ENCODE measurements around the gene DCAF11.

DCAF11 gene

DNA sequence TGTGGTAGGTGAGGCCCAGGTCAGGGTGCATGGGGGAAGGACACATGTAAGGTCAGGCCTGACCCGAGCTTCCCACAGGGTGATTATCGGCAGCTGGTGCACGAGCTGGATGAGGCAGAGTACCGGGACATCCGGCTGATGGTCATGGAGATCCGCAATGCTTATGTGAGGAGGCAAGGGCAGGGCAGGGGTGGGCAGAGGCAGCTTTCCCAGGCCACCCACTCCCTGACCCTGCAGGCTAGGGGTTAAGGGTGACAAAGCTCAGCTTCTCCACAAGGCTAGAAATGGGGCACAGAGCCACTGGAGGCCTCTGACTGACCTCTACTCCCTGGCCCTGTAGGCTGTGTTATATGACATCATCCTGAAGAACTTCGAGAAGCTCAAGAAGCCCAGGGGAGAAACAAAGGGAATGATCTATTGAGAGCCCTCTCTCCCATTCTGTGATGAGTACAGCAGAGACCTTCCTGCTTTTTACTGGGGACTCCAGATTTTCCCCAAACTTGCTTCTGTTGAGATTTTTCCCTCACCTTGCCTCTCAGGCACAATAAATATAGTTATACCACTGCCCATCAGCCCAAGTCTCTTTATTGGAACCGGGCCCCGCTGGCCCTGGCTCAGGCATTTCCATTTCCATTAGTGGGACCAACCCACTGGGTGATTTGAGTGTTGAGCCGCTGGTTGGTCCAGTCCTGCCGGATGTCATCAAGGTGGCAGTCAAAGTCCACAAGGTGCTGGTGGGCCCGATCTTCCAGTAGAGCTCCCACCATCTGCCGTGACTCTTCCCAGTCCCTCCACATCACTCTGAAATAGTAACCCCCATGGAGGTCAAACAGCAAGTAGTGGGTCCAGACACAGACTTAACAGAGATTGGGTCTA is 24.1 kb downstream of the DCAF11 start:
- H3K4me3 ChIP-seq (replicated peaks in 1 of 2; ENCODE audit: low read depth in 2 of 2, low read length in 2 of 2), result no peak overlapping the region
- no peak for DNase-seq (ENCODE audit: low read depth in 2 of 2)
- TF ChIP-seq, protein P1, sequence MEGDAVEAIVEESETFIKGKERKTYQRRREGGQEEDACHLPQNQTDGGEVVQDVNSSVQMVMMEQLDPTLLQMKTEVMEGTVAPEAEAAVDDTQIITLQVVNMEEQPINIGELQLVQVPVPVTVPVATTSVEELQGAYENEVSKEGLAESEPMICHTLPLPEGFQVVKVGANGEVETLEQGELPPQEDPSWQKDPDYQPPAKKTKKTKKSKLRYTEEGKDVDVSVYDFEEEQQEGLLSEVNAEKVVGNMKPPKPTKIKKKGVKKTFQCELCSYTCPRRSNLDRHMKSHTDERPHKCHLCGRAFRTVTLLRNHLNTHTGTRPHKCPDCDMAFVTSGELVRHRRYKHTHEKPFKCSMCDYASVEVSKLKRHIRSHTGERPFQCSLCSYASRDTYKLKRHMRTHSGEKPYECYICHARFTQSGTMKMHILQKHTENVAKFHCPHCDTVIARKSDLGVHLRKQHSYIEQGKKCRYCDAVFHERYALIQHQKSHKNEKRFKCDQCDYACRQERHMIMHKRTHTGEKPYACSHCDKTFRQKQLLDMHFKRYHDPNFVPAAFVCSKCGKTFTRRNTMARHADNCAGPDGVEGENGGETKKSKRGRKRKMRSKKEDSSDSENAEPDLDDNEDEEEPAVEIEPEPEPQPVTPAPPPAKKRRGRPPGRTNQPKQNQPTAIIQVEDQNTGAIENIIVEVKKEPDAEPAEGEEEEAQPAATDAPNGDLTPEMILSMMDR (IDR thresholded peaks at IDR 0.05; ENCODE audit: low read depth, low read length), result no peak

DNA sequence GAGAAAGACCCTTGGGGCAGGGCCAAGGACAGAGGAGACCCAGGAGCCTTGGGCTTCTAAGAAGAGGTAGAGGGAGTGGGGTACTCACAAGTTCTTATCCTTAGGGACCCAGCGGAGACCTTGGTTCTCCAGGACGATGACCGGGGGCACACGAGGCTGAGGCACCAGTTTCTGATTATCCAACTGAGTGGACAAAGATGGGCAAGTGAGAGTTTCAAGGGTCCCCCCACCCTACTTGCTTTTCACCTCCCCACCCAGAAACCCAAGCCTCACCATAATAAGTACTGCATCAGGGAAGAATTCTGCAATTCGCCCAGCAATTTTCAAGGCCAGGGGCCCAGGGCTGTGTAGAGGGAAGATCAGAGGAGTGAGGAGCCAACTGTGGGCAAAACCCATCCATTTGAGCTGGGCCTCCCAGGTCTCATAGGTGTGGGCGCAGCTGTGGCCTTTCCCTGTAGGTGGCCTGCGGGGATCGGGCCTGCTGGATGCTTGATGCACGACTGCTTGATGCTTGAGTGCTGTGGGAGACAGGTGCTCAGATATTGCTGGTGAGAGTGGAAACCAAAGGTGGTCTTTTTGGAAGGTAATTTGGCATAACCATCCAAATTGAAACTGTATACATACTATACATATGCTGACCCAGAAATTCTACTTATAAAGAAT is 24.8 kb downstream of the DCAF11 start:
- TF ChIP-seq, protein P1 (IDR thresholded peaks at IDR 0.05; ENCODE audit: low read depth, low read length), result no peak
- H3K4me3 ChIP-seq (replicated peaks in 1 of 2; ENCODE audit: low read depth in 2 of 2, low read length in 2 of 2), result peak overlapping the region in 1 of 2 donors; percentile 94
- DNase-seq (ENCODE audit: low read depth in 2 of 2), result no peak

DNA sequence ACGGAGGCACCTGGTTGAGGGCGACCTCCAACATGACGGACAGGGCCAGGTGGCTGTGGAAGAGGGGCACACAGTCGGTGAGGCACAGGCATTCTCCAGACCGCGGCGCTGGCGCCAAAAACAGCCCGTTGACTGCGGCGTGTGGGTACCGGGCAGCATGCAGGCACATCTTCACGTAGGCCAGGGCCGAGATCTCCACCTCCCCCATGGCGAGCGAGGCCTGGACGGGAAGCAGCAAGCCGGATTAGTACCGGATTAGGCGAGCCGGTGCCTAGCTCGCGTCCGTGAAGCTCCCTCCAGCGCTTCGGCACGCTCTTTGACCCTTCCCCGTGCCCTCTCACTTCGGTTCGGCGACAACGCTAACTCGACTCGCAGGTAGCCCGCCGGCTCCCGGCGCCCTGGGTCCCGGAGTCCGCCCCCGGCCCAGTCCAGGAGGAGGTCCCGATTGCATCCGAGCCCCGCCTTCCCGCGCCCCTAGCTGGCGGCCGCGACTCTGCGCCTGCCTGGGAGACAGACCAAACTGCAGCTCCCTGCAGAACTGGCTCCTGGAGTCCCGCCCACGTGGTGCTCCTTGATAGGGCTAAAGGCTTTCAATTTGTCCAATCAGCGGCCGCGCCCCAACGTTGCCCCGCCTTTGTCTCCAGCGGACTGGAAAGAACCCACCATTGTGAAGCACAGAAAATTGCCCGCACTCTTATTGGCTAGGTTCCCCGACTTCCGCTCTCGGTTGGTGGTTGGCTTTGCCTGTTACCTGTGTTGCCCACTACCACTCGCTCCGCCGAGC is 26.7 kb downstream of the DCAF11 start, which contains the start of gene EMC9:
EMC9 (minus strand) TSS at position 495 of the 784 bp plus-strand sequence; CDS start at position 208, 287 bp downstream.
- DNase-seq (ENCODE audit: low read depth in 2 of 2), result peak; percentile 99
- peak within 1 kb of the TSS; percentile 80 to 94 for H3K4me3 ChIP-seq (replicated peaks in 1 of 2; ENCODE audit: low read depth in 2 of 2, low read length in 2 of 2)
- TF ChIP-seq, protein P1 (IDR thresholded peaks at IDR 0.05; ENCODE audit: low read depth, low read length), result peak; percentile 55

DNA sequence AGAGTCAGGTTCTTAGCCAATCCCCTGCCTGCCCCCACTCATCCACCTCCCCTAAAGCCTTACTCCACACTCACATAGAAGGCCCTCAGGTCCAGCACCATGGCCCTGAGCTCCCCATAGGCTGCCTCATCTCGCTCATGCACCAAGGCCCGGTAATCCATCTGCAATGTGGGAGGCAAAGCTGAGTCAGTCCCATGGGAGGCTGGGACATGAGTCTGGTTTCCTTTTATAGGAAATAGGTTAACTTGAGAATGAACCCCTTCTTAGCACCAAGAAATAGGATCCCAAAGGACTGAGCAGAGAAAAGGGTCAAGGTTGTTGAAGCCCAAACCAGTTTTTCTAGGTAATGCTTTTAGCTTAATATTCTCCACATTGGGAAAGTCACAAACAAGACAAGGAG is 28.9 kb downstream of the DCAF11 start:
- H3K4me3 ChIP-seq (replicated peaks in 1 of 2; ENCODE audit: low read depth in 2 of 2, low read length in 2 of 2), result no peak overlapping the region
- DNase-seq (ENCODE audit: low read depth in 2 of 2), result peak in 1 of 2 donors; percentile 86
- TF ChIP-seq, protein P1 (IDR thresholded peaks at IDR 0.05; ENCODE audit: low read depth, low read length), result no peak

DNA sequence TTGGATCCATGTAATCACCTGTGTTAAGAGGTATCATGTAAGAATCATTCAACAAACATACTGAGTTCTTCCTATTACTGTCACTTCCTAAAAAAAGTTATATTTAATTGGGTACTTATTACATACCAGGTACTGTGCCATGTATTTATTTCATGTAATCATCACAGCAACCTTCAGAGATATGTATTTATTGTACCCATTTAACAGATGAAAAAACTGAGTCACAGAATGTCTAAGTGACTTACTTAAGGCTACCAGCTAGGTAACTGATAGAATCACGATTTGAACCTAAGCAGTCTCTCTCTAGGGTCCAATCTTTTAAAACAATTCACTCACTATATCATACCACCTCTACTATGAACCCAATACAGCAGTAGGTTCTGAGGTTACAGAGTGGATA is 29.9 kb downstream of the DCAF11 start:
- no peak overlapping the region for H3K4me3 ChIP-seq (replicated peaks in 1 of 2; ENCODE audit: low read depth in 2 of 2, low read length in 2 of 2)
- TF ChIP-seq, protein P1 (IDR thresholded peaks at IDR 0.05; ENCODE audit: low read depth, low read length), result no peak

DNA sequence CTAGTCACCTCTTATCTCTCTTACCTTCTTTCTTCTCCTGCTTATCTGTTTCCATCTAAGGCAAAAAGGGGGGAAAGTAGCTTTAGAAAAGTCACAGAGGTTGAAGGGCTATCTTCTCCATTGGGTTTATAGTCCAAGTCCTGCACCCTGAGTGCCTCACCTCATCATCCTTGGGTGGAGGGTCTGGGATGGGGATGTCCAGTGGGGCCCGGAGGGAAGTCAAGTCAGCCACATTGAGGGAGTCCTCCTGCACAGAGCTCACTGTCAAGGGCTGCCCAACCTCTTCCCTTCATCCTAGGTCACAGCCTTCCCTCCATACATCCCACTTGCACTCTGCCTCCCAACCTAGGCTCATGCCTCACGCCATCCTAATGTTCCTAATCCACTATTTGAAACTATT is 30.6 kb downstream of the DCAF11 start:
- peak overlapping the region in 1 of 2 donors; percentile 12 for H3K4me3 ChIP-seq (replicated peaks in 1 of 2; ENCODE audit: low read depth in 2 of 2, low read length in 2 of 2)
- TF ChIP-seq, protein P1 (IDR thresholded peaks at IDR 0.05; ENCODE audit: low read depth, low read length), result no peak
- DNase-seq (ENCODE audit: low read depth in 2 of 2), result no peak

More for the DNA sequence above, 29.9 kb downstream of the DCAF11 start:
- no peak for DNase-seq (ENCODE audit: low read depth in 2 of 2)

Data from cardiac fibroblast (primary cell).